AG08396 (cell line): ENCODE results near the gene GHRHR.

Experiments
- DNase-seq: peaks from one replicate; pipeline ENCODE4 v3.0.0; 2012; ENCODE audit warnings: low spot score, mixed read lengths

The GHRHR gene

GRCh38 chr7:30968747-30969603 is 5.2 kb downstream of the GHRHR start:
- no peak for DNase-seq

- no peak for DNase-seq
Measured at GRCh38 chr7:30969604-30969970, 5.8 kb downstream of the GHRHR start.

GRCh38 chr7:30970074-30970473 is 6.3 kb downstream of the GHRHR start:
- no peak for DNase-seq

GRCh38 chr7:30970594-30971094 is 6.9 kb downstream of the GHRHR start:
- DNase-seq: no peak

GRCh38 chr7:30971440-30971839 is 7.7 kb downstream of the GHRHR start:
- DNase-seq: no peak

- DNase-seq: no peak
Measured at GRCh38 chr7:30971840-30972563, 8.2 kb downstream of the GHRHR start.

GRCh38 chr7:30973292-30973691 is 9.5 kb downstream of the GHRHR start:
- DNase-seq: no peak

GRCh38 chr7:30973791-30974604 is 10.2 kb downstream of the GHRHR start:
- DNase-seq: no peak

GRCh38 chr7:30974605-30975255 is 11.0 kb downstream of the GHRHR start:
- DNase-seq: peak; percentile 53

GRCh38 chr7:30975256-30975899 is 11.6 kb downstream of the GHRHR start:
- no peak for DNase-seq

GRCh38 chr7:30976381-30976780 is 12.6 kb downstream of the GHRHR start:
- DNase-seq: no peak

- DNase-seq: no peak
Measured at GRCh38 chr7:30977222-30977621, 13.5 kb downstream of the GHRHR start.

GRCh38 chr7:30977896-30978564 is 14.3 kb downstream of the GHRHR start:
- no peak for DNase-seq

- no peak for DNase-seq
Measured at GRCh38 chr7:30979027-30979426, 15.3 kb downstream of the GHRHR start.

GRCh38 chr7:30980194-30980593 is 16.4 kb downstream of the GHRHR start:
- DNase-seq: no peak

GRCh38 chr7:30980751-30981150 is 17.0 kb downstream of the GHRHR start:
- no peak for DNase-seq

- DNase-seq: peak; percentile 89
Measured at GRCh38 chr7:30983042-30983913, 19.5 kb downstream of the GHRHR start.

GRCh38 chr7:30983914-30984247 is 20.1 kb downstream of the GHRHR start:
- no peak for DNase-seq

GRCh38 chr7:30984359-30985107 is 20.8 kb downstream of the GHRHR start:
- DNase-seq: peak; percentile 67
